Keratinocyte (primary cell): ENCODE measurements around the gene UPF1. TPM values are rescaled to one million over a fixed set of nuclear protein-coding genes. Genes with fewer than 3 reads are reported as not detected.

ENCODE experiments used
- DNase-seq: peaks from one replicate; pipeline ENCODE4 v3.0.0-alpha.2; 2011; ENCODE audit warnings: low read depth, missing footprints, low spot score
- FAIRE-seq: peaks from 2 replicates; lab custom pipeline; 2011; peaks lifted over from hg19 to GRCh38; lab: Jason Lieb, UNC
- H2AFZ ChIP-seq: 2 replicates; pipeline ENCODE4 v1.6.0; 2012; ENCODE audit warnings: low read length, control low read depth, inconsistent platforms; ENCODE audit not compliant: control insufficient read depth
- H3K27ac ChIP-seq: 2 replicates; pipeline ENCODE4 v1.5.1; 2011; ENCODE audit warnings: low read length; ENCODE audit not compliant: control insufficient read depth, insufficient read depth
- H3K27me3 ChIP-seq: 3 replicates; pipeline ENCODE4 v1.6.0; 2011; ENCODE audit warnings: low read length; ENCODE audit not compliant: control insufficient read depth, insufficient read depth; ENCODE audit errors: extremely low read depth
- H3K36me3 ChIP-seq, 2 experiments: 2 replicates in 1 of 2; 3 replicates in 1 of 2; pipeline ENCODE4 v1.5.1; 2011; ENCODE audit warnings: low read length in 2 of 2, mild to moderate bottlenecking in 1 of 2; ENCODE audit not compliant: control insufficient read depth in 2 of 2, insufficient read depth in 2 of 2; ENCODE audit errors: extremely low read depth in 1 of 2
- H3K4me1 ChIP-seq: 3 replicates; pipeline ENCODE4 v1.5.1; 2011; ENCODE audit warnings: low read length; ENCODE audit not compliant: control insufficient read depth, insufficient read depth; ENCODE audit errors: extremely low read depth
- H3K4me2 ChIP-seq: 3 replicates; pipeline ENCODE4 v1.6.0; 2011; ENCODE audit warnings: low read depth, low read length; ENCODE audit not compliant: control insufficient read depth, insufficient read depth; ENCODE audit errors: extremely low read depth
- H3K4me3 ChIP-seq, 3 experiments: fragments of 200-600 bp in 1 of 3; sonication (generic) in 1 of 3; 2 replicates in 2 of 3; 3 replicates in 1 of 3; pipeline ENCODE4 v1.5.1; 2011 to 2016; ENCODE audit warnings: low read length in 3 of 3, mild to moderate bottlenecking in 3 of 3, control low read depth in 2 of 3, inconsistent platforms in 1 of 3, low read depth in 1 of 3, mixed read lengths in 1 of 3, mixed run types in 1 of 3, moderate library complexity in 1 of 3; ENCODE audit not compliant: control insufficient read depth in 2 of 3, insufficient read depth in 2 of 3; ENCODE audit errors: extremely low read depth in 1 of 3
- H3K79me2 ChIP-seq: 2 replicates; pipeline ENCODE4 v1.6.0; 2012; ENCODE audit warnings: low read length; ENCODE audit not compliant: control insufficient read depth, insufficient read depth
- H3K9ac ChIP-seq: 3 replicates; pipeline ENCODE4 v1.6.0; 2011; ENCODE audit warnings: low read length; ENCODE audit not compliant: control insufficient read depth, insufficient read depth; ENCODE audit errors: extremely low read depth
- H3K9me1 ChIP-seq: 3 replicates; pipeline ENCODE4 v1.6.0; 2011; ENCODE audit warnings: low read length; ENCODE audit not compliant: control insufficient read depth, insufficient read depth; ENCODE audit errors: extremely low read depth
- H3K9me3 ChIP-seq: 2 replicates; pipeline ENCODE4 v1.5.1; 2012; ENCODE audit warnings: low read depth, low read length; ENCODE audit not compliant: control insufficient read depth
- H4K20me1 ChIP-seq: 3 replicates; pipeline ENCODE4 v1.6.0; 2011; ENCODE audit warnings: low read length; ENCODE audit not compliant: control insufficient read depth, insufficient read depth; ENCODE audit errors: extremely low read depth
- CTCF ChIP-seq, 3 experiments: IDR thresholded peaks in 1 of 3; conservative IDR thresholded peaks in 1 of 3; optimal IDR thresholded peaks in 1 of 3; 2 replicates in 2 of 3; 3 replicates in 1 of 3; pipeline versions ENCODE3 to v1.5.1; 2011; ENCODE audit warnings: low read length in 3 of 3, mild to moderate bottlenecking in 3 of 3, moderate library complexity in 2 of 3, control low read depth in 1 of 3, inconsistent platforms in 1 of 3; ENCODE audit not compliant: insufficient read depth in 2 of 3; ENCODE audit errors: extremely low read depth in 1 of 3
- EZH2 ChIP-seq: IDR thresholded peaks from one replicate; pipeline ENCODE4 v1.6.1; 2012; ENCODE audit warnings: inconsistent platforms, mild to moderate bottlenecking, low read length, moderate library complexity
- dilution Hi-C: fragments of 300-500 bp; cut with MboI; formaldehyde crosslinking; loops from one replicate; pipeline ENCODE4 v1.7.0; 2020; ENCODE audit warnings: low sequenced_read_pairs; ENCODE audit not compliant: extremely low pct_ligation_motif_present
- polyA plus RNA-seq, 5 experiments: library from polyadenylated mRNA; depleted of rRNA in 3 of 5; stranded (reverse) in 3 of 5; stranded (forward) in 1 of 5; unstranded in 1 of 5; fragments of >200 nt; gene quantifications; 1 replicate in 1 of 5; 2 replicates in 3 of 5; 3 replicates in 1 of 5; pipeline versions ENCODE4 v1.2.1 to v1.2.3, GENCODE V29; 2011 to 2012; ENCODE audit warnings: missing spikeins in 2 of 5, low read depth in 1 of 5, low replicate concordance in 1 of 5

The UPF1 gene
- polyA plus RNA-seq, 1 donor (not counting 4 experiments of a cell fraction or from before 2014, with no cell fraction given), result 33.7 TPM

- TF ChIP-seq CTCF (optimal IDR thresholded peaks at IDR 0.05 in 1 of 3, IDR thresholded peaks at IDR 0.05 in 1 of 3, conservative IDR thresholded peaks at IDR 0.05 in 1 of 3; ENCODE audit: extremely low read depth in 1 of 3, insufficient read depth in 2 of 3, low read length in 3 of 3) (no peak), EZH2 (no peak)
- Histone ChIP-seq H3K27ac (no peak overlapping the region), H4K20me1 (peaks cover 29% of the 10 kb centered on the region), H3K9me1 (peaks cover 2% of the 10 kb centered on the region), H3K27me3 (no peaks in the 10 kb centered on the region), H3K4me1 (peaks cover 32% of the 10 kb centered on the region), H3K4me2 (no peak overlapping the region), H2AFZ (no peak overlapping the region), H3K79me2 (peaks cover 50% of the 10 kb centered on the region), H3K4me3 (no peak overlapping the region), H3K36me3 (peaks cover 44 to 74% of the 10 kb centered on the region in 2 experiments), H3K9ac (no peak overlapping the region), H3K9me3 (no peaks in the 10 kb centered on the region)
- DNase-seq, result no peak
- FAIRE-seq, result no peak
- dilution Hi-C loops, result no loop called here
Observed at GRCh38 chr19:18852648-18853047, 20.9 kb downstream of the UPF1 start.

- Histone ChIP-seq H2AFZ (no peak overlapping the region), H3K9me1 (peaks cover 2% of the 10 kb centered on the region), H3K4me3 (no peak overlapping the region), H3K79me2 (peaks cover 44% of the 10 kb centered on the region), H3K4me2 (no peak overlapping the region), H3K27ac (no peak overlapping the region), H4K20me1 (peaks cover 24% of the 10 kb centered on the region), H3K4me1 (peaks cover 22% of the 10 kb centered on the region), H3K9ac (no peak overlapping the region), H3K36me3 (peaks cover 42 to 78% of the 10 kb centered on the region in 2 experiments), H3K27me3 (no peaks in the 10 kb centered on the region), H3K9me3 (no peaks in the 10 kb centered on the region)
- FAIRE-seq (no peak), DNase-seq (no peak)
- TF ChIP-seq CTCF (optimal IDR thresholded peaks at IDR 0.05 in 1 of 3, IDR thresholded peaks at IDR 0.05 in 1 of 3, conservative IDR thresholded peaks at IDR 0.05 in 1 of 3; ENCODE audit: extremely low read depth in 1 of 3, insufficient read depth in 2 of 3, low read length in 3 of 3) (peak in 1 of 3 experiments; percentile 4), EZH2 (no peak)
- dilution Hi-C loops, result no loop called here
Observed at GRCh38 chr19:18853755-18854427, 22.1 kb downstream of the UPF1 start.
